Hematopoietic multipotent progenitor cell treated with erythropoietin and hydrocortisone succinate and interleukin-3 and kit ligand, for 8 days (in vitro differentiated cells): ENCODE measurements around the gene BHLHE40.
A peak's percentile ranks its signal among the peaks of the same experiment; 100 is the strongest.

Experiments
- DNase-seq: peaks from one replicate; pipeline ENCODE4 v3.0.0-alpha.2; 2015

Gene BHLHE40

GRCh38 chr3:4985330-4986174, 6.3 kb downstream of the BHLHE40 start:
- DNase-seq = no peak

GRCh38 chr3:4986175-4986781, 7.0 kb downstream of the BHLHE40 start:
- DNase-seq = peak; percentile 19

- peak; percentile 82 for DNase-seq
These were observed 7.7 kb downstream of the BHLHE40 start for GRCh38 chr3:4986782-4987537.

GRCh38 chr3:4987538-4988296, 8.5 kb downstream of the BHLHE40 start:
- peak; percentile 57 for DNase-seq

- DNase-seq = peak; percentile 93
These were observed 10.0 kb downstream of the BHLHE40 start for GRCh38 chr3:4988983-4989834.

- peak; percentile 19 for DNase-seq
These were observed 10.8 kb downstream of the BHLHE40 start for GRCh38 chr3:4990069-4990468.

GRCh38 chr3:4992118-4992517, 12.9 kb downstream of the BHLHE40 start:
- no peak for DNase-seq

- DNase-seq = no peak
These were observed 14.3 kb downstream of the BHLHE40 start for GRCh38 chr3:4993276-4994143.

GRCh38 chr3:4994144-4994730, 15.0 kb downstream of the BHLHE40 start:
- peak; percentile 28 for DNase-seq

GRCh38 chr3:4994823-4995499, 15.7 kb downstream of the BHLHE40 start:
- no peak for DNase-seq

GRCh38 chr3:4995500-4996053, 16.3 kb downstream of the BHLHE40 start:
- DNase-seq = no peak

- DNase-seq = no peak
These were observed 17.1 kb downstream of the BHLHE40 start for GRCh38 chr3:4996223-4996765.

GRCh38 chr3:4996771-4997291, 17.6 kb downstream of the BHLHE40 start:
- DNase-seq = no peak

- DNase-seq = no peak
These were observed 18.7 kb downstream of the BHLHE40 start for GRCh38 chr3:4997946-4998345.

GRCh38 chr3:4999531-5000184, 20.4 kb downstream of the BHLHE40 start:
- no peak for DNase-seq

- no peak for DNase-seq
These were observed 21.9 kb downstream of the BHLHE40 start for GRCh38 chr3:5001135-5001534.

GRCh38 chr3:5001805-5002173, 22.6 kb downstream of the BHLHE40 start:
- no peak for DNase-seq

- DNase-seq = no peak
These were observed 23.1 kb downstream of the BHLHE40 start for GRCh38 chr3:5002174-5002870.
